Astrocyte (in vitro differentiated cells and primary cell): ENCODE results near the gene PRODH.

Source experiments
- EZH2 ChIP-seq: IDR thresholded peaks from 2 replicates; pipeline ENCODE4 v1.6.1; 2012; ENCODE audit warnings: mild to moderate bottlenecking, low read length, inconsistent platforms; ENCODE audit not compliant: insufficient read depth
- TF ChIP-seq, protein P1 (sequence below): IDR thresholded peaks from 2 replicates; pipeline ENCODE4 v1.5.1; 2011; ENCODE audit warnings: low read depth, mild to moderate bottlenecking, inconsistent platforms, low read length, moderate library complexity; ENCODE audit not compliant: insufficient read depth

DNA sequence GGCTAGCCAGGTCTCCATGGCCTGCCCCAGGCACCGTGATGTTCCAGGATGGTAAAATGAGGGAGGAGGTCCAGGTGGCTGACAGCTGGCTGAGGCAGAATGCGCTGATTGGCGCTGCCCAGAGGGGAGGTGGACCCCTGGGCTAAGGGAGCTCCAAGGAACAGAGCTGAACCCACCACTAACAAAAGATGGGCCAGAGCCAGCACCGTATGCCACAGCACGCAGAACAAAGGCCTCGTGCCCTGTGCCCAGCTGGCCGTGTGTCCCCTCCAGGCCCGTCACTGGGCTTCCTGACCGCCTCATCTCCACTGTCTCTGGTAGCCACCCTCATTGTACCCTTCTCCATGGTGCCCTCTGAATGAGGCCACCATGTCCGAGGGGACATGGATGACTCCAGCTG is 19.6 kb upstream of the PRODH start:
- TF ChIP-seq, protein P1, sequence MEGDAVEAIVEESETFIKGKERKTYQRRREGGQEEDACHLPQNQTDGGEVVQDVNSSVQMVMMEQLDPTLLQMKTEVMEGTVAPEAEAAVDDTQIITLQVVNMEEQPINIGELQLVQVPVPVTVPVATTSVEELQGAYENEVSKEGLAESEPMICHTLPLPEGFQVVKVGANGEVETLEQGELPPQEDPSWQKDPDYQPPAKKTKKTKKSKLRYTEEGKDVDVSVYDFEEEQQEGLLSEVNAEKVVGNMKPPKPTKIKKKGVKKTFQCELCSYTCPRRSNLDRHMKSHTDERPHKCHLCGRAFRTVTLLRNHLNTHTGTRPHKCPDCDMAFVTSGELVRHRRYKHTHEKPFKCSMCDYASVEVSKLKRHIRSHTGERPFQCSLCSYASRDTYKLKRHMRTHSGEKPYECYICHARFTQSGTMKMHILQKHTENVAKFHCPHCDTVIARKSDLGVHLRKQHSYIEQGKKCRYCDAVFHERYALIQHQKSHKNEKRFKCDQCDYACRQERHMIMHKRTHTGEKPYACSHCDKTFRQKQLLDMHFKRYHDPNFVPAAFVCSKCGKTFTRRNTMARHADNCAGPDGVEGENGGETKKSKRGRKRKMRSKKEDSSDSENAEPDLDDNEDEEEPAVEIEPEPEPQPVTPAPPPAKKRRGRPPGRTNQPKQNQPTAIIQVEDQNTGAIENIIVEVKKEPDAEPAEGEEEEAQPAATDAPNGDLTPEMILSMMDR = no peak
- no peak for TF ChIP-seq EZH2
